NCI-H128 (cell line): ENCODE results near the gene ST3GAL2.

ENCODE experiments used
- DNase-seq: peaks from one replicate; lab custom pipeline; 2025; ENCODE audit not compliant: unreplicated experiment; lab: John Stamatoyannopoulos, UW

ST3GAL2 gene

GRCh38 chr16:70438585-70438968 lies 323 bp downstream of the ST3GAL2 start:
- DNase-seq = no peak

GRCh38 chr16:70437582-70438557 lies 1.0 kb downstream of the ST3GAL2 start:
- DNase-seq = no peak

GRCh38 chr16:70437017-70437581 lies 1.8 kb downstream of the ST3GAL2 start:
- DNase-seq = no peak

GRCh38 chr16:70434484-70435260 lies 4.2 kb downstream of the ST3GAL2 start:
- no peak for DNase-seq

- DNase-seq = no peak
These were observed 5.3 kb downstream of the ST3GAL2 start for GRCh38 chr16:70433458-70434103.

GRCh38 chr16:70432723-70433457 lies 6.0 kb downstream of the ST3GAL2 start:
- no peak for DNase-seq

- DNase-seq = no peak
These were observed 6.6 kb downstream of the ST3GAL2 start for GRCh38 chr16:70432356-70432722.

GRCh38 chr16:70430667-70431536 lies 8.0 kb downstream of the ST3GAL2 start:
- no peak for DNase-seq

- DNase-seq = no peak
These were observed 8.8 kb downstream of the ST3GAL2 start for GRCh38 chr16:70429888-70430666.

GRCh38 chr16:70428178-70428998 lies 10.5 kb downstream of the ST3GAL2 start:
- no peak for DNase-seq

GRCh38 chr16:70427786-70428177 lies 11.1 kb downstream of the ST3GAL2 start:
- DNase-seq = no peak

- no peak for DNase-seq
These were observed 16.4 kb downstream of the ST3GAL2 start for GRCh38 chr16:70422543-70422942.

GRCh38 chr16:70421473-70422311 lies 17.2 kb downstream of the ST3GAL2 start:
- DNase-seq = no peak

- DNase-seq = no peak
These were observed 17.9 kb downstream of the ST3GAL2 start for GRCh38 chr16:70421014-70421413.

GRCh38 chr16:70419384-70420327 lies 19.2 kb downstream of the ST3GAL2 start:
- DNase-seq = no peak

- no peak for DNase-seq
These were observed 19.9 kb downstream of the ST3GAL2 start for GRCh38 chr16:70418993-70419318.
